Measurements from ENCODE around the gene LINC00305.

- TF ChIP-seq CTCF (conservative IDR thresholded peaks at IDR 0.05; ENCODE audit: low read length) (no peak), EZH2phosphoT487 (IDR thresholded peaks at IDR 0.05; ENCODE audit: borderline replicate concordance) (no peak)
Measured at GRCh38 chr18:64032312-64032711, 116.6 kb downstream of the LINC00305 start.
